ENCODE results near the gene MPZL3. TPM values are rescaled to one million over a fixed set of nuclear protein-coding genes. Genes with fewer than 3 reads are reported as not detected.

The MPZL3 gene
- polyA plus RNA-seq, 4 donors = 5.4 to 6.3 (median 6.0) TPM

- DNase-seq (ENCODE audit: low read depth in 4 of 4, low spot score in 3 of 4) = no peak
Observed at GRCh38 chr11:118265954-118266353, 13.8 kb upstream of the MPZL3 start.

- peak in 1 of 4 donors; percentile 10 for DNase-seq (ENCODE audit: low read depth in 4 of 4, low spot score in 3 of 4)
Observed at GRCh38 chr11:118264569-118265465, 12.7 kb upstream of the MPZL3 start.

DNA sequence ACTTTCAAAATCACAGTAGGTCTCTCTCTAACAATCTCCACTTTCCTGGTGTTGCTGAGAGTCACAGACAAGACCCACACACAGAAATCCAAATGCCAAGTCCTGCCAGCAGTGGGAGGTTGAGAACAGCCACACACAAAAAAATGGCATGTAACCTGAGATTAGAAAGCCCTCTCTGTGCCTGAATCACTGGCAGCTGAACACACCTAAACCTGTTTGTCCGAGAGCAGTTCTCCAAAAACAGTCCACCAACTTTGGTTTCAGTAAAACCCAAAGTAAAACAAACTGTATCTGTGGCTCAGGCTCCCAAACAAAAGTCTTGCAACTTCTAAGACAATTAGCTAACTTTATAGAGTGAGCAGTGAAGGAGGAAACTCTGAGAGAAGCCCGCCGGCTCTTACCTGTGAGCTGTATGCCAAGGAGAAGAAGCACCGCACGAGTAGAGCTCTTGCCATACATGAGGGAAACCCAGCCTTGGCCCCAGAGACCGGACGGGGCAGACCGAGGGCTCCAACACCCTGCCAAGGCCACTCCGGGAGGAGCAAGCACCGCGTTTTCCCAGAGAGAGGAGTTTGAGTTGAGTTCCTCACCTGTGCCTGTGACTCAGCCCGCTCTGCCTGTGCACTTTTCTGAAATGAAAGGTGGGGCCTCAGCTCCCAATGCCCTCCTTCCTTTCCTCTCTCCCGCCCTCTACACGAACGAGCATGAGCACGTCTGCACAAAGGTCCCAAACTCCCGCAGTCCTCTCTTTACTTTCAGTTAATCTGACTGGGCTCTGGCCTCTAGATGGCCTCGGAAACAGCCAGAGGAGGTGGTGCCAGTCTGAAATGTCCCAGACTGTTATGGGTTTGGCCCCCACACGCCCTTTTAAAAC is 11.8 kb upstream of the MPZL3 start, which contains the start of gene MPZL2:
MPZL2 (minus strand) TSS at position 603 of the 874 bp plus-strand sequence; CDS start at position 459, 144 bp downstream.
- DNase-seq (ENCODE audit: low read depth in 4 of 4, low spot score in 3 of 4) = peak in 2 of 4 donors; percentile 38 to 52

GRCh38 chr11:118263112-118263511 is 10.9 kb upstream of the MPZL3 start:
- DNase-seq (ENCODE audit: low read depth in 4 of 4, low spot score in 3 of 4) = no peak

- DNase-seq (ENCODE audit: low read depth in 4 of 4, low spot score in 3 of 4) = no peak
Observed at GRCh38 chr11:118260353-118260752, 8.2 kb upstream of the MPZL3 start.

- no peak for DNase-seq (ENCODE audit: low read depth in 4 of 4, low spot score in 3 of 4)
Observed at GRCh38 chr11:118259138-118259537, 7.0 kb upstream of the MPZL3 start.

GRCh38 chr11:118258410-118258809 is 6.2 kb upstream of the MPZL3 start:
- DNase-seq (ENCODE audit: low read depth in 4 of 4, low spot score in 3 of 4) = no peak

- no peak for DNase-seq (ENCODE audit: low read depth in 4 of 4, low spot score in 3 of 4)
Observed at GRCh38 chr11:118252688-118253087, 523 bp upstream of the MPZL3 start.

GRCh38 chr11:118247041-118247440 is 5.1 kb downstream of the MPZL3 start:
- DNase-seq (ENCODE audit: low read depth in 4 of 4, low spot score in 3 of 4) = no peak

DNA sequence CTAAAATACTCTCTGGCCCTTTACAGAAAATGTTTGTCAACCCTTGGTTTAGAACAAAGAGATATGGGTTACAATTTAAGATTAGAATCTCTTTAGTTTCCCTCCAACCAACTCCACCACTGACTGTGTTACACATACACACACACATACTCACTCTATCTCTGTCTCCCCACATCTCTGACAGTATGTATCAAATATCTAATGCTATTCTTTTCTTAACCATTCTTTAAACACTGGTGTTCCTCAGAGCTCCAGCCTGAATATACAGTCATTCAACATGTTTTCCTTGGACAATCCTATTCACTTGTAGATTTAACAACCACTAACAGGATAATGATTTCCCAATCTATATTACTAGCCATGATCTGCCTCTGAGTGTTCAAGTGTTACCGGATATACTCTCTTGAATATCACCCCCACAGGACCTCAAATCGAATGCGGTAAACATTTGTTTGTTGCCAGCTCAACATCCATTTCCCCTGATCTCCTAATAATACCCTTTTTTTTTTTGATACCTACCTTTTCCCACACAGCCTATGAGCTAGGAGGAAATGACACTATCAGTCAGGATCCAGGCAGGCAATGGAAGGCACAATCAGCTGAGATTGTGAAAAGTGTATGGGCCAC is 6.1 kb downstream of the MPZL3 start:
- DNase-seq (ENCODE audit: low read depth in 4 of 4, low spot score in 3 of 4) = no peak

DNA sequence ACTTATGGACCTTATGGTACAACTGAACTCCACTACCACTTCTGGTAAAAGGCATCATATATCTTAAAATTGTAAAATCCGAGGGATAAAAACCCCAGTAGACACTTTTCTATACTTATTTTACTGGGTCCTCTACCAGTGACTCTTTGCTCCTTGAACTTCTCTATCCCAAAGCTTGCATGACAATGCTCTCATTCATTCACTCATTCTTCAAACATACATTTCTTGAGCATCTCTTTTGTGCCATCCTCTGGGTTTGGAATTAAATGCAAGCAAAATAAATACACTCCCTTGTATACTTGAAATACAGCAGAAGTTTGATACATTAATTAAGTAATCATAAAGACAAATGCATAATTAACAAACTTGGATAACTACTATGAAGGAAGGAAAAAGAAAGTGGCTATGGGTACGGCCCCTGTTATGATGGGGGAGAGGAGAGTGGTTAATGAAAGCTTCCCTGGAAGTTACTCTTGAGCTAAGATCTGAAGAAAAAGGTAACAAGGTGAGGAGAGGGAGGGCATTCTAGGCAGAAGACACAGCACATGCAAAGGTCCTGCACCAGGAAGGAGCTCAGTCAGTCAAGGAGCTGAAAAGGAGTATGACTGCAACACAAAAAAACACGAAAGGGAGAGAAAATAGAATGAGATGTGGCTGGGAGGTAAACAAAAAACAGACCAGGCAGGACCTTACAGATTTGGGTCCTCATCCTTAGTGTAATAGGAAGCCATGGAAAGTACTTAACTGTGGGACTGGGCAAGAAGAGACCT is 8.0 kb downstream of the MPZL3 start:
- DNase-seq (ENCODE audit: low read depth in 4 of 4, low spot score in 3 of 4) = no peak

DNA sequence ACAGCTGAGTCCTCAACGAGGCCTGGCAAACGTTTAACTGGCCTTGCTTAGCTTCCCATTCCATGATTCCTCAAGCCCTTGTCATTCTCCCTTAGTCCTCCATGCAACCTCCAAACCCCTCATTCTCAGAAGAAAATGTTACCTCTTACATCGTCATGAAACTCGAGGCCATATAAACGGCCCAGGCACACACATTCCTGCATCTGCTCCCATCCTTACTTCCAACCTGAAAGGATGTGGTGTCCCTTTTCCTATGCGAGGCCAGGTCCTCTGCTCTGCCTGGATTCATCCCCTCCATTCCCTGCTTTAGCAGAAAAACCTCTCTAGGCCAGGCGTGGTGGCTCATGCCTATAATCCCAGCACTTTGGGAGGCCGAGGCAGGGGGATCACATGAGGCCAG is 9.0 kb downstream of the MPZL3 start:
- no peak for DNase-seq (ENCODE audit: low read depth in 4 of 4, low spot score in 3 of 4)

GRCh38 chr11:118241764-118242098 is 10.4 kb downstream of the MPZL3 start:
- no peak for DNase-seq (ENCODE audit: low read depth in 4 of 4, low spot score in 3 of 4)

DNA sequence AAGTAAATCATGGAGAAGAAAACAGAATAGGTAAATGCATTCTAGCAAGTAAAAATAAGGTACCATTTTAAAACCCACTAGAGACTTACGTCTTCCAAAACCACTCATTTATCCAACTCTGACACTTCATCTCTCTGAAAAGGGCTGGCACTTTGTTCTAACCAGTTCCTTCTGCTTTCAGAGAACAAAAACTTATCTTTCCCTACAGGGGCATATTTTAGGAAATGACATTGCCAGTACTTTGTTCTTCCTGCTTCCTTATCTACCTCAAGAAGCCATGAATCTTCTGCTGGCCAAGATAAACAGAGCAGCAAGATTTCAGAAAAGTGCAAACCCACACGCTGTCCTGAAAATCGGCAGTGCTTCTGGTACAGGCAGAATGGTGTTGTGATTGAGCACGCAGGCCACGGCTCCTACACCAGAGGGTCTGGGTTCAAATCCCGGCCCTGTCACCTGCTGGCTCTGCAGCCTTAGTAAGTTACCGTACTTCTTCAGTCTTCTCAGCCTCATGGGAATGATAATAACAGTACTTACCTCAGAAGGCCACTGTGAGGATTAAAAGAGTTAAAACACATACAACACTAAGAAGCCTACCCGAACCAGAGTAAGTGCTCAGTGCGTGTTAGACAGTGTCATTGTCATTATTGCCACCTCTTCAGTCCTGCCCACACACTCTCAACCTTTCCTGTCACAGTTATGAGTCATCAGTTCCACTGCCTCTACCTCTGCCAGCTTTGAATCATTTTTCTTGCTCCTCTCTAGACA is 11.0 kb downstream of the MPZL3 start:
- DNase-seq (ENCODE audit: low read depth in 4 of 4, low spot score in 3 of 4) = no peak

DNA sequence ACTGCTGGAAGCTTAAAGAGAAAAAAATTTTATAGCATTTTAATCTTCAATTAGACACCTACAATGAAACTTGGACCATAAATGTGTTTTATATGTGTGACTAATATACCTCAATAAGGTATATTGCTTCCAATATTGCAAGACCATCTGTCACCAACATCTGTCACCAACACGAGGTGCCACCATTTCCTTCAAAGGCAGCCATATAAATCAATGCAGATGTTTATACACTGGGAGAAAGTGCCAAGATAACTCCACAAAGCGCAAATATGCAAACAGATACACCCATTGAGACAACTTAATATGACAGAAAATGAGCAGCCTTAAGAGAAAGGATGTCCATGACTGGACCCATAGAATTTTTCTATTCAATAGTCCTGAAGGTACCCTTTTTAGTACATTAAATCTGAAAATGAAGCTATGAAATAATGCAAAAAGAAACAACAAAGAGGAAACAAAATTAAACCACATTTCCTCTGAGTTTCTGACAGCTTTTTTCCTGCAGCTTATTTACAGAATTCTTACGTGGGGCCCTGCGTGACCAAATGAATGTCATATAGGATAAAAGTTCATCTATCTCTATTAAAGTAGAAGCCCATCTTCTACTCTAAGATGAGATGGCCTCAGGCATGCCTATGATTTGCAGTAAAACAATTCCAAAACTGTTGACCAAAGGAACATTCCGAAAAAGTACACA is 12.5 kb downstream of the MPZL3 start:
- no peak for DNase-seq (ENCODE audit: low read depth in 4 of 4, low spot score in 3 of 4)

- no peak for DNase-seq (ENCODE audit: low read depth in 4 of 4, low spot score in 3 of 4)
Observed at GRCh38 chr11:118238929-118239328, 13.2 kb downstream of the MPZL3 start.

DNA sequence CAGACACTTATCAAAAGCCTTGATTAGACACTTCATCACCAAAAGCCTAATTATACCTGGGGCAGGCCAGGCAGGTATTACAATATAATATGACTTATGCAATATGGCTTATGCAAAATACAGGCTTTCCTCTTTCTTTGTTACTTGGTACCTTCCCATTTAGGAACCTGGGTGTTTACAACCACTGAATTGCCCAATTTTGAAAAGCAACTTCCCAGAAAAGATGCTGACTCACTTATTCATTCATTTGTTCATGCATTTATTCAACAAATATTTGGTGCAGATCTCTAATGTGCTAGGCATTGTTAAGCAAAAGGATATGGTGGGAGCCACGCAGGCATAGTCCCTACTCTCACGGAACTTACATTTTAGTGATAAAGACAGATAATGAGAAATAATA is 13.7 kb downstream of the MPZL3 start:
- no peak for DNase-seq (ENCODE audit: low read depth in 4 of 4, low spot score in 3 of 4)

GRCh38 chr11:118236170-118236569 is 16.0 kb downstream of the MPZL3 start:
- no peak for DNase-seq (ENCODE audit: low read depth in 4 of 4, low spot score in 3 of 4)

GRCh38 chr11:118234833-118235232 is 17.3 kb downstream of the MPZL3 start:
- no peak for DNase-seq (ENCODE audit: low read depth in 4 of 4, low spot score in 3 of 4)
